NOMO-1 treated with DMSO at 0.1 percent for 48 hours (cell line): Measurements from ENCODE around the gene CAMSAP2.
"Not testable (repeated sequence)": the region's sequence is repeated elsewhere in the genome, so short reads cannot be mapped to it uniquely, and the experiment has no call there.

ENCODE experiments used
- DNase-seq: peaks from one replicate; lab custom pipeline; 2025; ENCODE audit not compliant: unreplicated experiment; lab: John Stamatoyannopoulos, UW

Gene CAMSAP2

DNA sequence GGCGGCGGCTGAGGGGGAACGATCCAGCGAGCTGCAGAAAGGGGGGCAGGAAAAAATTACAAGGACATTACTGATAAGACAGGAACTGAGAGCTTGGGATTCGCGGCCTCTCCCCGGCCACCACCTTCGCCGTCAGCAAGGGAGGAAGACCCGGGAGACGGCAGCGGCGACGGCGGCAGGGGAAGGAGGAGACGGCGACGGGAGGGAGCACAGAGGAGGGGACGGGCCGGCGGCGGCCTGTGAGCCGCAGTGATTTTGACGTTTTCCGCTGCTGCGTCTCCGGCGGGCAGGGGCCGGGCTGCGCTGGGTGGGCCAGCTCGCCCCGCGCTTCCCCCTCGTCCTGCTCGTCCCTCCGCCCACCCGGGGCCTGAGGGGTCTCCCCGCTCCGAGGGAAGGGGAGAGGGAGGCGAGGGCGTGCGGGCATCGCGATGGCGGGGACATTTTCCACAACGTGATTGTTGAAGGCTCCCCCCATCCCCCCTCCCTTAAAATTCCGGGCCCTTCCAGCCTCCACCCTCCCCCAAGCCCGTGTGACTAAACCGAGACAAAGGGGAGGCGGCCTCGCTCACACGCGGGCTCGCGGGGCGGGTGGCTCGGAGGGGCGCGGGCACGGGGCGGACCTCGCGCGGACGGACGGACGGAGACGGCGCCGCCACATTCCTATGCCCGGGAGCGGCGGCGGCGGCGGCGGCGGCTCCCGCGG is 407 bp downstream of the CAMSAP2 start:
- DNase-seq, result peak; percentile 31

- no peak for DNase-seq
Measured at GRCh38 chr1:200739702-200740570, 1.2 kb downstream of the CAMSAP2 start.

DNA sequence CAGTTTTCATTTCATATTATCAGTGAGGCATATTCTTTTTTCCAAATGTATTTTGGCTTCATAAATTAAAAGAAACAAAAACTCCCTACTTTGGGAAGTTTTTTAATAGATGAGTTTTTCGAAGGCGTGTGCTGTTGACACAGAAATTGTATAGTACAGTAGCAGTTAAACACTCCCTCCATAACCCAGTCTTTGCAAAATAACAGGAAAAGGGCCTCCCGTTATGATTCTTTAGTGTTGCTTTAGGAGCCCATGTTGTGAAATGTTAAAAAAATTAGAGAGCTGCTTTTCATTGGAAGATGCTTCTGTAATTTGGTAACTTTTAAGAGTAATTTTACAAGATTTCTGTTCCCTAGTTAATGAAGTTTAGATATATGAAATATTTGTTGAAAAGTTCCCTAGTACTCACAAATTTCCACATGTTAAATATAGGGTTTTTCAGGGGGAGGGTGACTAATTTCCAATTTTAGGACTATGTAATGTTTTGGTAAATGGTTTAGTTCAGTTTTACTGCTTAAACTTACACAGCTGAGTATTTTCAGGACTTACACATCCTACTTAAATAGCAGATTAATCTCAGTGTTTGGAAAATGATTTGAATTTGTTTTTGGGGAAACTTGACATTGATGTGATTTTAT is 2.0 kb downstream of the CAMSAP2 start:
- no peak for DNase-seq

DNA sequence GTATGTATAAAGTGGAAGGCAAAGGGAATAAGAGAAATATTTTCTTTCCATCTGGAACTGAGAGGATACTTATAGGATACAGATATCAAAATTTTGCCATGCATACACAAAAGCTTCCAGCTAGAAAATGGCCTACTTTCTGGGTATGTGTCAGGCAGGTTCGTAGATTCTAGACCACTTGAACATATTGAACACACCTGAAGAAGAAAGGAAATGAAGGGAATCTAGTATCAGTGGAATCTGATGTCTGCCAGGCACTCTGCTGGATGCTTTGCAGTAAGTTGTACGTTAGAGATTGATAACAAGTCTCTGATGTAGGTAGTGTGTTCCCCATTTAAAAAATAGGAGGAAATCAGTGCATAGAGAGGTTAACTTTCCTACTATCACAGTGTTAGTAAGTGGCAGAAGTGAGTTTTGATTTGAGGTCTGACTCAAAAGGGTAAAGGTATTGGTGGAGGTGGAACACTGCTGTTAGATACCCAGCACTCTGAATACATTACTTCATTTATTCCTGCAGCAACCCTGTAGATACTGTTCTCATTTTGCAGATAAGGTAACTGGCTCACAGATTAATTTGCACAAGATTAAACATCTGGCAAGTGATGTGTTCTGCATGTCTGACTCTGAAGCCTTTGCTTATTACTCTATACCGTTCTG is 3.0 kb downstream of the CAMSAP2 start:
- no peak for DNase-seq

GRCh38 chr1:200744143-200744542 is 5.5 kb downstream of the CAMSAP2 start:
- no peak for DNase-seq

GRCh38 chr1:200749090-200749489 is 10.4 kb downstream of the CAMSAP2 start:
- no peak for DNase-seq

DNA sequence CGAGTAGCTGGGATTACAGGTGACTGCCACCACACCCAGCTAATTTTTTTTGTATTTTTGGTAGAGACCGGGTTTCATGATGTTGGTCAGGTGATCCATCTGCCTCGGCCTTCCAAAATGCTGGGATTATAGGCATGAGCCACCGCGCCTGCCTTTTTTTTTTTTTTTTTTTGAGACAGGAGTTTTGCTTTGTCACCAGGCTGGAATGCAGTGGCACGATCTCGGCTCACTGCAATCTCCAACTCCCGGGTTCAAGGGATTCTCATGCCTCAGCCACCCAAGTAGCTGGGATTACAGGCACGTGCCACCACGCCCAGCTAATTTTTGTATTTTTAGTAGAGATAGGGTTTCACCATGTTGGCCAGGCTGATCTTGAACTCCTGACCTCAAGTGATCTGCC is 12.1 kb downstream of the CAMSAP2 start:
- DNase-seq, result not testable (repeated sequence)

DNA sequence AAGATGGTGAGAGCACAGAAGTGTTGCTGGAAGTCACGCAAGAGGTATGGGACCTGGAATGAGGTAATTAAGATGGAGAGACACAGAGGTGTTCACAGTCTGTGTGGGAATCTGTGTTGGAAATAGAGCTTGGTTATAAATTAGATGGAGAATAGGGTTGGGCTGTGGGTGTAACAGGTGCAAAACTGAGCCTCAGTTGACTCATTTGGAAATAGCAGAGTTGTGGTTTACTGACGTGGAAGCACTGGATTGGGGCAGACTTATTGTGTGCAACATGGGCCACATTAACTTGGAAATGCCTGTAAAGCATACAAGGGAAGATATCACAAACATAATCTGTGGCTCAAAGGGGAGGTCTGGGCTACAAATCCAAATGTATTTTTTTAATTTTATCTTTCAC is 13.0 kb downstream of the CAMSAP2 start:
- no peak for DNase-seq

- DNase-seq, result no peak
Measured at GRCh38 chr1:200753650-200754198, 15.0 kb downstream of the CAMSAP2 start.

DNA sequence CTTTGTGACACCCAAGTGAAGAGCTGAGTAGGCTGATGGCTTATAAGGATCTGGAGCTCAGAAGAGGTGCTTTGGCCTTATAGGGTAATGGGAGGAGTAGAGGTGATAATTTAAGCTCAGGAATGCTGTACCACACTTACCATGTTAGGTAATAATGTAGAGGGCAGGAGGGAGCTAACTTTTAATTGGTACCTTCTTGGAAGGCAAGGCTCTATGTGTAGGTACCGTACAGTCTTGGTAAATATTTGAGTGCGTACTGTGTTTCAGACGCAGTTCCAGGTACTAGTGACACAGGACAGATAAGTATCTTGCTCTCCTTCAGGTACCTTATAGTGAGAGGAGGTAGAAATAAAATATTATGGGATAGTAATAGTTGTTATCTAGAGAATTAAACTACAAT is 16.8 kb downstream of the CAMSAP2 start:
- no peak for DNase-seq

DNA sequence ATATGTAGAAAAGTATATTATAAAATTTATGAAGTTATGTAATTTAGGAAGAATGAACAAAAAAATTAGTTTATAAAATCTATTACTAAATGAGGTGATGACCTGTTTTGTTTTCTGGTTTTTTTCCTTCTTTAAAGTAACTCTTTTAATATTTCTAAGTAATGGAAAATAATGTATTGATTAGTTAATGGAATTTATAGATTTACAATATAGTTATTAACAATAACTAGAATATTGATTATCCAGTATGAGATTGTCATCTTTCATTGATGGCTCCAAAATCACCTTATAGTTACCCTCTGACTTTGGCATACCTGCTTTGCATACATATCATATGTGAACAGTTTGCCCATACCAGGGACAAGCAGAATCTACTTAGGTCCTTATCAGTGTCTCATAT is 23.4 kb downstream of the CAMSAP2 start:
- no peak for DNase-seq

GRCh38 chr1:200767321-200767720 is 28.6 kb downstream of the CAMSAP2 start:
- no peak for DNase-seq

DNA sequence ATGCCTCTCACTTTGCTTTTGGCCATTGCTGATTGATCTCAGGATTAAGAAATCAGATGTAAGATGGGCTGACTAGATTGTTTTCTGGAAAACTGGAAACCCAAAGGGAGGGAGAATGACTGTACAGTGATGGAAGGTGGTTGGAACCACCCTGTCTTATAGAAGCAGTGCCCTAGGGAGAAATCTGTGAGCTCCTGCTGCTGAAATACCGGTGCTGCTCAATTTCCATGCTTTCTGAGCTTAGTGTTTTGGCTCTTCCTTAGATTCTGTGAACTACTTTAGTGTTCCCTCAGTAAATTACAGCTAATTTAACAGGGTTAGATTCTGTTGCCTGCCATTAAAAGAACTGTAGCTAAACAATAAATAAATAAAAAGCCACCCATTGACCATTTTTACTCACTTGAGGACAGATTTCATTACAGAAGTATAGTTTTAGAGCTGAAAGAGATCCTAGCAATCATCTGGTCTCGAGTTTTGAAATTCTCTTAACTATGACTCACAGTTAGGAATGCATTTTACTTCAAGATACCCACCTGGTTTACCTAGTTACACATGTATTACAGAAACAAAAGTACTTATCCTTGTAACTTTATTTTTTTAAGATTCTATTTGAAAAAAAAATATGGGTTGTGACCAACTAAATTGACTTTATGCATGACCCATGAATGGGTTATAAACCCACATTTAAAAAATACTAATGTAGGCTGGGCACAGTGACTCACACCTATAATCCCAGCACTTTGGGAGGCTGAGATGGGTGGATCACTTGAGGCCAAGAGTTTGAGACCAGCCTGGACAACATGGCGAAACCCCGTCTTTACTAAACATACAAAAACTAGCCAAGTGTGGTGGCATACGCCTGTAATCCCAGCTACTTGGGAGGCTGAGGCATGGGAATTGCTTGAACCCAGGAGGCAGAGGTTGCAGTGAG is 33.2 kb downstream of the CAMSAP2 start:
- DNase-seq, result no peak

DNA sequence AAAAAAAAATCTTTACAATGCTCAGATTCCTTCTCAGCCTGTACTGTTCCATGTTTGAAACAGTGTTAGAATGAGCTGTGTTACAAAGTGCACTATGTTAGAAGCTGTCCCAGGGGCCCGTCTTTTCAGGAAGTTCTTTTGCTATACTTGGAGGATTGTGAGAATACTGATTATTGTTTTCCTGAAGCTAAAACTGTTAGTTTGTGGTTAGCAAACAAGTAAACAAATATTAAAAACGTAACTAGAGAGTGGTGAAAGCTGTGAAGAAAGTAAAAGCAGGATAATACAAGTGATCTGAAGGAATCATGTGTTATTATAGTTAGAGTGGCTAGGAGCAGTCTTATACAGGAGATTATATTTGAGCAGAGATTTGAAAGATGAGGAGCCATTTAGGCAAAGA is 35.6 kb downstream of the CAMSAP2 start:
- no peak for DNase-seq

DNA sequence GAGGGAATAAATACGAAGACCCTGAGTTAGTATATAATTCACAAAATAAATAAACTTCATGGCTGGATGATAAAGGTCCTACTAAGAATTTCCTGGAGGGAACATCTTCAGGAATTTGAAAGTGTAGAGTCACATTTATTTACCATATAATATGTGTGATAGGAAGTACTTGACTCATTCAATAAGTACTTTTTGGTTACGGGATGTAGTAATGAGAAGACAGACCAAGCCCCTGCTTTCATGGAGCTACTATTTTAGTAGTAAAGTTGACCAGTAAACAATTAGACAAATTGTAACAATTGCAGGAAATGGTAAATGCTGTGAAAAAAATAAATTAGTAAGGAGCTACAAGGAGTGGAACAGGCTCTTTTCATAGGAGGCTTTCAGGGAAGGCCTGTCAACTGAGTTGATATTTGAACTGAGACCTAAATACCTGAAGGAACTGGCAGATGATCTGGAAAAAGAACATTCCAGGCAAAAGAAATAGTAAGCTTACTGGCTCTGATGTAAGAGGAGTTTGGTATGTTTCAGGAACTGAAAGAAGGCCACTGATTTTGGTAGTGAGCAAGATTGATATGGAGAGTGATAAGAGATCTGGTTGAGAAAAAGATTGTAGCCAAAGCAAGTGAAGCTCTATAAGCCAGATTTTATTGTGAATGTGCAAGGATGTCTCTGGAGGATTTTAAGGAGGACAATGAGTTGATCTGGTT is 36.2 kb downstream of the CAMSAP2 start:
- DNase-seq, result no peak

GRCh38 chr1:200775850-200776249 is 37.2 kb downstream of the CAMSAP2 start:
- no peak for DNase-seq

DNA sequence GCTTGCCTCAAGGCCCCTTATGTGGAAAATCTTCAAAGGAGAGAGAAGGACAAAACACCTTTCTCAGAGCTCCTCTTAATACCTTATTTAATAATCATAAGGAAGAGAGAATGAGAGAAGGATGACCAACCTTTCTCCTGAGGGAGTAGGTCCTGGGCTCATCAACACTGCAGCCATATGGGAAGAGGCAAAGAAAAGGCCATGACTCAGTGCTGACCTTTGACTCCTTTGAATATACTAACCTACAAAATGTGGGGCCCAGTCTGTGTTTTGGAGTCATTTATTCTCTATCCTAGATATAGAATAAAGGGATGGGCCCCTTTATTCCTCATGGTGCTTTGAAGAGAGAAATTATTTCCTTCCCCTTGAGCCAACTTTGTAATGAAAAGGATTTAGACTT is 38.3 kb downstream of the CAMSAP2 start:
- no peak for DNase-seq

GRCh38 chr1:200778766-200779165 is 40.1 kb downstream of the CAMSAP2 start:
- no peak for DNase-seq

- no peak for DNase-seq
Measured at GRCh38 chr1:200779326-200779725, 40.6 kb downstream of the CAMSAP2 start.
